ENCODE measurements around the gene ZIC4.

GRCh38 chr3:147411815-147412241 lies 5.5 kb upstream of the ZIC4 start:
- TF ChIP-seq POLR2AphosphoS5 (IDR thresholded peaks at IDR 0.05; ENCODE audit: borderline replicate concordance, low read depth, low read length) (no peak), EZH2 (IDR thresholded peaks at IDR 0.05) (no peak)

All from SK-N-MC (cell line).